ENCODE data around the gene MPC1.

DNA sequence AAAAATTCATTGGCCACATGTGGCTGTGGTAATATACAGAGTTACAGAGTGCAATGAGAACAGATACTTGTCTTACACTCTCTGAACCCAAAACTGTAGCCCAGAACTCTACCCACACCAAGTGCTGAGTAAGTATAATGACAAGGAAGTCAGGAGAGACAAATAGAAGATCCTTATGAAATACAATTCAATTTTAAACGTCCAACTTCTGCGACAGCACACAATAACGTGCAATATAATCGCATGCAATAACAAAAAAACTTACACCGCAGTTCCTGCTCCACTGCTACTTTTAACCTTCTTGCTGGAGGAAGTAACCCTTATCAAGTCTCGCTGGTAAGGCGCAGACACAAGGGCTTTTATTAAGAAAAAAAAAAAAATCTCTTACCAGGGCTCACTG is 41.3 kb downstream of the MPC1 start:
- TF ChIP-seq, protein P1, sequence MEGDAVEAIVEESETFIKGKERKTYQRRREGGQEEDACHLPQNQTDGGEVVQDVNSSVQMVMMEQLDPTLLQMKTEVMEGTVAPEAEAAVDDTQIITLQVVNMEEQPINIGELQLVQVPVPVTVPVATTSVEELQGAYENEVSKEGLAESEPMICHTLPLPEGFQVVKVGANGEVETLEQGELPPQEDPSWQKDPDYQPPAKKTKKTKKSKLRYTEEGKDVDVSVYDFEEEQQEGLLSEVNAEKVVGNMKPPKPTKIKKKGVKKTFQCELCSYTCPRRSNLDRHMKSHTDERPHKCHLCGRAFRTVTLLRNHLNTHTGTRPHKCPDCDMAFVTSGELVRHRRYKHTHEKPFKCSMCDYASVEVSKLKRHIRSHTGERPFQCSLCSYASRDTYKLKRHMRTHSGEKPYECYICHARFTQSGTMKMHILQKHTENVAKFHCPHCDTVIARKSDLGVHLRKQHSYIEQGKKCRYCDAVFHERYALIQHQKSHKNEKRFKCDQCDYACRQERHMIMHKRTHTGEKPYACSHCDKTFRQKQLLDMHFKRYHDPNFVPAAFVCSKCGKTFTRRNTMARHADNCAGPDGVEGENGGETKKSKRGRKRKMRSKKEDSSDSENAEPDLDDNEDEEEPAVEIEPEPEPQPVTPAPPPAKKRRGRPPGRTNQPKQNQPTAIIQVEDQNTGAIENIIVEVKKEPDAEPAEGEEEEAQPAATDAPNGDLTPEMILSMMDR (IDR thresholded peaks at IDR 0.05): no peak
- no peak for TF ChIP-seq POLR2A (IDR thresholded peaks at IDR 0.05)

Data from heart left ventricle (tissue), 13 donors.